Measurements from ENCODE around the gene MRGPRG.

The MRGPRG gene

DNA sequence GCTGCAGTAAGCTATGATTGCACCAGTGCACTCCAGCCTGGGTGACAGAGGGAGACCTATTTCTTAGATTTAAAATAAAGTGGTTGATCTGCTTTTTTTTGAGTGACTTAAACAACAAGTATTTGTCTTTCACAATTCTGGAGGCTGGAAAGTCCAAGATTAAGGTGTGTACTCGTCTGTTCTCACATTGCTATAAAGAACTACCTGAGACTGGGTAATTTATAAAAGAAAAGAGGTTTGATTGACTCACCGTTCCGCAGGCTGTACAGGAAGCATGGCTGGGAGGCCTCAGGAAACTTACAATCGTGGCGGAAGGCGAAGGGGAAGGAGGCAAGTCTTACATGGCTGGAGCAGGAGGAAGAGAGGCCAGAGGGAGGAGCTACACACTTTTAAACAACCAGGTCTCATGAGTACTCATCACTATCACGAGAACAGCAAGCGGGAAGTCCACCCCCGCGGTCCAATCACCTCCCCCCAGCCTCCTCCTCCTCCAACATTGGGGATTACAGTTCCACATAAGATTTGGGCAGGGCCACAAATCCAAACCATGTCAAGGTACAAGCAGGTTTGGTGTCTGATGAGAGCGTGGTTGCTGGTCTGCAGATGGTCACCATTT lies 33.8 kb downstream of the MRGPRG start:
- H3K4me3 ChIP-seq (ENCODE audit: low read depth, low read length), result no peak overlapping the region
- ChIA-PET POLR2A (no interaction called here), CTCF (no interaction called here)
- TF ChIP-seq CTCF (IDR thresholded peaks at IDR 0.05; ENCODE audit: insufficient read depth, low read length, missing control alignments), result no peak
- DNase-seq (ENCODE audit: low read depth, low spot score), result no peak

GRCh38 chr11:3183523-3183922 lies 35.1 kb downstream of the MRGPRG start:
- no peak for TF ChIP-seq CTCF (IDR thresholded peaks at IDR 0.05; ENCODE audit: insufficient read depth, low read length, missing control alignments)
- ChIA-PET CTCF (no interaction called here), POLR2A (no interaction called here)
- H3K4me3 ChIP-seq (ENCODE audit: low read depth, low read length), result no peak overlapping the region
- no peak for DNase-seq (ENCODE audit: low read depth, low spot score)

- no peak for TF ChIP-seq CTCF (IDR thresholded peaks at IDR 0.05; ENCODE audit: insufficient read depth, low read length, missing control alignments)
- no peak overlapping the region for H3K4me3 ChIP-seq (ENCODE audit: low read depth, low read length)
- ChIA-PET POLR2A (no interaction called here), CTCF (no interaction called here)
- DNase-seq (ENCODE audit: low read depth, low spot score), result no peak
Measured at GRCh38 chr11:3182462-3182852, 36.2 kb downstream of the MRGPRG start.

- TF ChIP-seq CTCF (IDR thresholded peaks at IDR 0.05; ENCODE audit: insufficient read depth, low read length, missing control alignments), result no peak
- CTCF ChIA-PET, result interaction anchor here (1.7 kb wide), 1 partner anchor 9 kb away, joined by 4 read pairs; no protein-coding TSS in a partner anchor
- H3K4me3 ChIP-seq (ENCODE audit: low read depth, low read length), result no peak overlapping the region
- POLR2A ChIA-PET, result no interaction called here
- DNase-seq (ENCODE audit: low read depth, low spot score), result no peak
Measured at GRCh38 chr11:3181725-3182461, 36.7 kb downstream of the MRGPRG start.

- no peak for DNase-seq (ENCODE audit: low read depth, low spot score)
- POLR2A ChIA-PET, result no interaction called here
- no peak for TF ChIP-seq CTCF (IDR thresholded peaks at IDR 0.05; ENCODE audit: insufficient read depth, low read length, missing control alignments)
- CTCF ChIA-PET, result interaction anchor here (1.4 to 1.7 kb wide), 2 partner anchors 10 to 90 kb away, joined by 4 read pairs; no protein-coding TSS in a partner anchor
- no peak overlapping the region for H3K4me3 ChIP-seq (ENCODE audit: low read depth, low read length)
Measured at GRCh38 chr11:3180869-3181268, 37.7 kb downstream of the MRGPRG start.

GRCh38 chr11:3178349-3178748 lies 40.3 kb downstream of the MRGPRG start:
- H3K4me3 ChIP-seq (ENCODE audit: low read depth, low read length), result no peak overlapping the region
- no peak for DNase-seq (ENCODE audit: low read depth, low spot score)
- ChIA-PET POLR2A (no interaction called here), CTCF (no interaction called here)
- TF ChIP-seq CTCF (IDR thresholded peaks at IDR 0.05; ENCODE audit: insufficient read depth, low read length, missing control alignments), result no peak
